Gastroesophageal sphincter (tissue), 3 donors: ENCODE measurements around the gene BLOC1S1.
A peak's percentile ranks its signal among the peaks of the same experiment; 100 is the strongest.

ENCODE experiments used
- CTCF ChIP-seq, 4 experiments: fragments of 200-600 bp in 2 of 4; fragments of 450-650 bp in 2 of 4; sonication (generic) in 1 of 4; IDR thresholded peaks; one replicate each; pipeline ENCODE4 v1.5.1; 2017 to 2019; ENCODE audit warnings: antibody characterized with exemption in 4 of 4, mild to moderate bottlenecking in 2 of 4, moderate library complexity in 2 of 4
- POLR2A ChIP-seq, 2 donors: fragments of 450-650 bp; IDR thresholded peaks; one replicate each; pipeline ENCODE4 v1.6.1; 2017; ENCODE audit warnings: antibody characterized with exemption in 2 of 2, mild to moderate bottlenecking in 2 of 2, moderate library complexity in 1 of 2
- POLR2AphosphoS5 ChIP-seq: sonication (generic); formaldehyde crosslinking; IDR thresholded peaks from one replicate; pipeline ENCODE4 v1.6.1; 2017; ENCODE audit warnings: antibody characterized with exemption

- peak in 1 of 2 donors; percentile 32 for TF ChIP-seq POLR2A (IDR thresholded peaks at IDR 0.05)
- peak in 2 of 4 experiments; percentile 25 to 29 for TF ChIP-seq CTCF (IDR thresholded peaks at IDR 0.05)
- TF ChIP-seq POLR2AphosphoS5, result peak; percentile 90
These were observed at the start of gene BLOC1S1 for GRCh38 chr12:55715833-55716581.
